ENCODE results near the gene TRIOBP.
"Not testable (repeated sequence)": the region's sequence is repeated elsewhere in the genome, so short reads cannot be mapped to it uniquely, and the experiment has no call there.

TRIOBP gene, protein sequence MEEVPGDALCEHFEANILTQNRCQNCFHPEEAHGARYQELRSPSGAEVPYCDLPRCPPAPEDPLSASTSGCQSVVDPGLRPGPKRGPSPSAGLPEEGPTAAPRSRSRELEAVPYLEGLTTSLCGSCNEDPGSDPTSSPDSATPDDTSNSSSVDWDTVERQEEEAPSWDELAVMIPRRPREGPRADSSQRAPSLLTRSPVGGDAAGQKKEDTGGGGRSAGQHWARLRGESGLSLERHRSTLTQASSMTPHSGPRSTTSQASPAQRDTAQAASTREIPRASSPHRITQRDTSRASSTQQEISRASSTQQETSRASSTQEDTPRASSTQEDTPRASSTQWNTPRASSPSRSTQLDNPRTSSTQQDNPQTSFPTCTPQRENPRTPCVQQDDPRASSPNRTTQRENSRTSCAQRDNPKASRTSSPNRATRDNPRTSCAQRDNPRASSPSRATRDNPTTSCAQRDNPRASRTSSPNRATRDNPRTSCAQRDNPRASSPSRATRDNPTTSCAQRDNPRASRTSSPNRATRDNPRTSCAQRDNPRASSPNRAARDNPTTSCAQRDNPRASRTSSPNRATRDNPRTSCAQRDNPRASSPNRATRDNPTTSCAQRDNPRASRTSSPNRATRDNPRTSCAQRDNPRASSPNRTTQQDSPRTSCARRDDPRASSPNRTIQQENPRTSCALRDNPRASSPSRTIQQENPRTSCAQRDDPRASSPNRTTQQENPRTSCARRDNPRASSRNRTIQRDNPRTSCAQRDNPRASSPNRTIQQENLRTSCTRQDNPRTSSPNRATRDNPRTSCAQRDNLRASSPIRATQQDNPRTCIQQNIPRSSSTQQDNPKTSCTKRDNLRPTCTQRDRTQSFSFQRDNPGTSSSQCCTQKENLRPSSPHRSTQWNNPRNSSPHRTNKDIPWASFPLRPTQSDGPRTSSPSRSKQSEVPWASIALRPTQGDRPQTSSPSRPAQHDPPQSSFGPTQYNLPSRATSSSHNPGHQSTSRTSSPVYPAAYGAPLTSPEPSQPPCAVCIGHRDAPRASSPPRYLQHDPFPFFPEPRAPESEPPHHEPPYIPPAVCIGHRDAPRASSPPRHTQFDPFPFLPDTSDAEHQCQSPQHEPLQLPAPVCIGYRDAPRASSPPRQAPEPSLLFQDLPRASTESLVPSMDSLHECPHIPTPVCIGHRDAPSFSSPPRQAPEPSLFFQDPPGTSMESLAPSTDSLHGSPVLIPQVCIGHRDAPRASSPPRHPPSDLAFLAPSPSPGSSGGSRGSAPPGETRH (N-terminal part only)

DNA sequence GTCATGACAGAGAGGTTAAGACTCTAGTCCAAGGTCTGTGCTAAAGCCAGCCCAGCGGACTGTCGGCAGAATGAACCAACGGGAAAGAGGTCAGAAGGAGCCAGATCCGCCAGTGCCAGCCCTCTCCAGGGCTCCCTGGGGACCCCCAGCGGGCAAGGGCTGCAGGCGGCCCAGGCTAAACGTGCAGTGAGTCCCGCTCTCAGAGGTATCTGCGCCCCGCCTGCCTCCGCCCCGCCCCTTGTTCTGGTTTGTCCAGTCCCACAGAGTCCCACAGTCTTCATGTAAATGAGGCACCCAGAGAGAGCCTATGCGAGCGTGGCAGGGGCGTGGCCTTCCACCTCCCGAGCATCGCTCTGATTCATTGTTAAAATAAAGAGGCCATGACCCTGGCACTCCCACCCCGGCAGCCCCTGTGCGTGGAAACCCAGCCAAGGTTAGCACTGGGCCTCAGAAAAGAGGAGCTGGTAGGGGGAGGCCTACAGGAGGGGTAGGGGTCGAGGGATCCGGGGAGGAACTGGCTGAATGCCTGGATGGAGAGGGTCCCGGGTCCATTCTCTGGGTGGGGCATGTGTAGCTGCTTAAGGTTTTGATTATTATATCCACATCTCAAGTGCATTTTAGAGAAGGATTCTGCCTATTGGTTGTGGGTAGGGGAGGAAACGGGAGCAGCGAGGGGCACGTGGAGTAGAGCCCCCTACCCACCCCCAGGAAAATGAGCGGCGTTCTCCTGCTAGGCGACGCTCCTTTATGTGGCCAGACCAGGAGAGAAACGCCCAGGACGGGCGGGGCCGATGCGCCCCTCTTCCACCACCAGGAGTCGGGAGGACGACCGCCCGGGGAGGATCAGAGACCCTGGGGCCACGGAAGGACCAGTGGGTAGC is at the start of gene TRIOBP:
TSS of gene TRIOBP (plus strand) at position 392 of the 881 bp plus-strand sequence. CDS start 4,318 bp downstream, outside the sequence.
- DNase-seq (ENCODE audit: low read depth) = peak; percentile 97

DNA sequence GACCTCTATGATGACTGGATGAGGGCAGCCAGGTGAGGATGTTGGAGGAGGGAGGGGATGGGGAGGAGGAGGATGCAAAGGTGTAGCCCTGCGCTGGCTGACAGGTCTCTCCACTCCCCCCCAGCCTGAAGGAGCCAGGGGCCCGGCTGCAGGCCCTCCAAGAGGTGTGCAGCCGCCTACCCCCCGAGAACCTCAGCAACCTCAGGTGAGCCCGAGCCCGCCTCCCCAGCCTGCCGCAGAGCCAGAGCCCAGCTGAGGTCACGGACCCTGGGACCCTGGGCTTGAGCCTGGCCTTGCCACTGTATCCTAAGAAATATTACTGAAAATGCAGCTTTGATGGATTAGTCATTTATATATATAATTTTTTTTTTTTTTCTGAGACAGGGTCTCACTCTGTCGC is 49.5 kb upstream of the TRIOBP start:
- DNase-seq (ENCODE audit: low read depth) = no peak

DNA sequence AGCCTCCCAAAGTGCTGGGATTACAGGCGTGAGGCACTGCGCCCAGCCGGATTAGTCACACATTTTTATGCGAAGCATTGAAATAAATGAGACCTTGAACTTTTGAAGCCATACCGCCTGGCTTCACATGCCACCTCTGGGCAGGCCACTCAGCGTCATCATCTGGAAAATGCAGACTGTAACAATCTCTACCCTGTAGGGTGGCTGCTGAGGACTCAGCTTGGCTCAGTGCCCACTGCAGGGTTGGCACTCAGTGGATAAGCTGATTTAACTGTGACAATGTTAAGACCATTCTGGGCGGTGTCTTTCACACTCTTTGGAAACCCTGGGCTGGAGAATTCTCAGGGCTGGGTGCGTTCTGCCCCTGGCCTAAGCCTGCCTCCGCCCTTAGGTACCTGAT is 48.9 kb upstream of the TRIOBP start:
- DNase-seq (ENCODE audit: low read depth) = no peak

DNA sequence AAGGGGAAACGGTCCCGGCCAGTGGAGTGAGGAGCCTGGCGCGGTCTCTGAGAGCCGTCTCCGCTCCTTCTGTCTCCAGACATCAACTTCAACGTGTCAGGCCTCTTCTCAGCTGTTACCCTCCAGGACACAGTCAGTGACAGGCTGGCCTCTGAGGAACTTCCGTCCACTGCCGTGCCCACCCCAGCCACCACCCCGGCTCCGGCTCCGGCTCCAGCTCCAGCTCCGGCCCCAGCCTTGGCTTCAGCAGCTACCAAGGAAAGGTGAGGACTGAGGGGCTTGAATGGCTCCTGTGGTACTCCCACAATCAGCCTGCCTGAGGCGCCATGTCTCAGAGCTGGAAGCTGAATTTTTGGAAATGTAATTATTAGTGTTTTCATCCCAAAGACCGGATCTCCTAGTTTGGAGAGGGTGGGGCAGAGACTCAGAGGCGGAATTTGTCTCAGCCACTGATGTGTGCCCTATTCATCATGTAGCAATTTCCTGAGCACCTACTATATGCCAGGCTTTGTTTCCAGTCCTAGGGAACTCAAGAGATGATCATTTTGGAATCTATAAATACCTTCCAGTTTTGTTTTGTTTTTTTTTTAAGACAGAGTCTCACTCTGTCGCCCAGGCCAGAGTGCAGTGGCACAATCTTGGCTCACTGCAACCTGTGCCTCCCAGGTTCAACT is 46.2 kb upstream of the TRIOBP start:
- DNase-seq (ENCODE audit: low read depth) = no peak

DNA sequence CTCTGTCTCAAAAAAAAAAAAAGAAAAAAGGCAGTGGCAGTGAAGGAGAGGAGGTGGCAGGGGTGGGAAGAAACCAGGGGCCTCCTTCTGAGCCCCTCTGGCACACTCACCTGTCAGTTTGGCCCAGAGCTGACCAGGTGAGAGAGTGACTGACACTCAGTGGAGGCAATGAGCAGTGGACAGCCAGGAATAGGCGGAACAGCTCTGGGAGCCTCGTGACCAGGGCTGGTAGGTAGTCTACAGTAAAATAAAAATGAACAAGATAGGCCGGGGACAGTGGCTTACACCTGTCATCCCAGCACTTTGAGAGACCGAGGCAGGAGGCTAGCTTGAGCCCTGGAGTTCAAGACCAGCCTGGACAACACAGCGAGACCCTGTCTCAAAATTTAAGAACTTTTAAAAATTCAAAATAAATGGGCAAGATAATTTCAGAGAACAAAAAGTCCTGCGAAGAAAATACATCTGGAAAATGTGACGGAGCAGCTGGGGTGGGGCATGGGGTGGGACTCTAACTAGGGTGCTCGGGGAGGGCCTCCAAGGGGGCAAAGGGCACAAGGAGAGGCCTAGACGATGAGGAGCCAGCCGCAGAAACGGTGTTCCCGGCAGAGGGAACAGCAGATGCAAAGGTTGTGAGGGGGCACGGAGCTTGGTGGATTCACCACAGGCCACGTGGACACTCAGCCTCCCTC is 42.1 kb upstream of the TRIOBP start:
- no peak for DNase-seq (ENCODE audit: low read depth)

DNA sequence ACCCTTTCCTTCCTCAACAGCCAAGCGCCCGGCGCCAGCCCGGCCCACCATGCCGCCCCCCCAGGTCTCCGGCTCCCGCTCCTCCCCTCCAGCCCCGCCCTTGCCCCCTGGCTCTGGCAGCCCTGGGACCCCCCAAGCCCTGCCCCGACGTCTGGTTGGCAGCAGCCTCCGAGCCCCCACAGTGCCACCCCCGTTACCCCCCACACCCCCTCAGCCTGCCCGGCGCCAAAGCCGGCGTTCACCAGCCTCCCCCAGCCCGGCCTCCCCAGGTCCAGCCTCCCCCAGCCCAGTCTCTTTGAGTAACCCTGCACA is 41.6 kb upstream of the TRIOBP start:
- DNase-seq (ENCODE audit: low read depth) = no peak

DNA sequence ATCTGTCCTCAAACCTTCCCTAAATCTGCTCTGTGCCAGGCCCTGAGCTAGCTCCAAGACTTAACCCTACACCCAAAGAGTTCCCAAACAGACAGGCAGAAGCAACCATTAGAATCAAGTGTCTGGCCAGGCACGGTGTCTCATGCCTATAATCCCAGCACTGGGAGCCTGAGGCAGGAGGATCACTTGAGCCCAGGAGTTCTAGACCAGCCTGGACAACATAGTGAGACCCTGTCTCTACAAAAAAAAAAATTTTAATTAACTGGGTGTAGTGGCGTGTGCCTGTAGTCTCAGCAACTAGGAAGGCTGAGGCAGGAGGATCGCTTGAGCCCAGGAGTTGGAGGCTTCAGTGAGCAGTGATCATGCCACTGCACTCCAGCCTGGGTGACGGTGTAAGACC is 40.3 kb upstream of the TRIOBP start:
- not testable (repeated sequence) for DNase-seq (ENCODE audit: low read depth)

DNA sequence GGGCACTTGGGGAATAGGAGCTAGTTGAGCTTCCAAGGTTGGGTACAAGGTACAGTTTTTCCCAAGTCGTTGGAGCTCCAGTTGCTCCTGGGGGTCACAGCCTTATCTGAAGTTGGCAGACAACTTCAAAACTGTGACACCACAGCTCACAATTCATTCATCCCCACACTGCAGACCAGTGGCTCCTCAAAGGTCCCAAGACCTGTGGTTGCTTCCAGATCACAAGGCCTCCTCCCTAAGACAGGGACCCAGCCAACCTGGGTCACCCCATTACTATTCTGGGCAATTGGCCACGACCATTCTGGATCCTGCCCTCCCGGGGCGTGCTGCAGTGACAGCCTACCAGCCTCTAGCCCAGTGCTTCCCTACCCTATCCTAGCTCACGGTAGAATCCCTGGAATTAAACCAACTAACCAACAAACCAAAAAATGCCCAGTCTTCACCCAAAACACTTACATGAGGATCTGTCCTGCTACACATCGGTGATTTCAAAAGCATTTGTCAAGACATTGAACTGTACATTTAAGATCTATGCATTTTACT is 39.2 kb upstream of the TRIOBP start:
- peak; percentile 48 for DNase-seq (ENCODE audit: low read depth)

DNA sequence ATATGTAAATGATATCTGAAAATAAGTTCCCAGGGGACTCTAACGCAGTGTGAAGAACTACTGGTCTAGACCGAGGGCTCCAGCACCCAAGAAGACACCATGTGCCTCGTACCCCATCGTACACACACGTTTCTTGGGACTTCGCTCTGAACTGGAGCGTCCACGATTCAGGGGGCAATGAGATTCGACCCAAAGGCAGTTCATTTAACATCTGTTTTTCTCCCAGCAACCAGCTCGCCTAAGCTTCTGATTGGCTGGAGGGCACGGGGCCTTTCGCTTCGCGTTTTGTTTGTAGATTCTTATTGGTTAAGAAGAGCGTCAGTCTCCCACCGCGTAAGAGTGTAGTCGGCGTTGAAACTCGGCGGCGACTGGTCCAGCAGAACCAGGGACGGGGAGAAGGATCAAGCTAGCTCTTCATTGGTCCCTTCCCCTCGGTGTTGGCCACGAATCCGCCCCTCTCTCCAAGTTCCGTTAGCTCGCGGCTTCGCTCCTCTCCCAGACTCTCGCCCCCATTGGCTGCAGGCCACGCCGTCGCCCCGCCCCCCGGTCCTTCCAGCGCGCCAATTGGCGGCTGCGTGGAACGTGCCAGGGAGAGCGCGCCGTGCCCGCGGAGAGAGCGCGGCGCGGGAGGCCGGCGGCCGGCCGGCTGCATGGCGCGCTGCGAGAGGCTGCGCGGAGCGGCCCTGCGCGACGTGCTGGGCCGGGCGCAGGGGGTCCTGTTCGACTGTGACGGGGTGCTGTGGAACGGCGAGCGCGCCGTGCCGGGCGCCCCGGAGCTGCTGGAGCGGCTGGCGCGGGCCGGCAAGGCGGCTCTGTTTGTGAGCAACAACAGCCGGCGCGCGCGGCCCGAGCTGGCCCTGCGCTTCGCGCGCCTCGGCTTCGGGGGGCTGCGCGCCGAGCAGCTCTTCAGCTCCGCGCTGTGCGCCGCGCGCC is 38.4 kb upstream of the TRIOBP start, which contains the start of gene PDXP:
TSS of gene PDXP (plus strand) at position 591 of the 933 bp plus-strand sequence. CDS start at position 651, 60 bp downstream.
- DNase-seq (ENCODE audit: low read depth) = peak; percentile 100

DNA sequence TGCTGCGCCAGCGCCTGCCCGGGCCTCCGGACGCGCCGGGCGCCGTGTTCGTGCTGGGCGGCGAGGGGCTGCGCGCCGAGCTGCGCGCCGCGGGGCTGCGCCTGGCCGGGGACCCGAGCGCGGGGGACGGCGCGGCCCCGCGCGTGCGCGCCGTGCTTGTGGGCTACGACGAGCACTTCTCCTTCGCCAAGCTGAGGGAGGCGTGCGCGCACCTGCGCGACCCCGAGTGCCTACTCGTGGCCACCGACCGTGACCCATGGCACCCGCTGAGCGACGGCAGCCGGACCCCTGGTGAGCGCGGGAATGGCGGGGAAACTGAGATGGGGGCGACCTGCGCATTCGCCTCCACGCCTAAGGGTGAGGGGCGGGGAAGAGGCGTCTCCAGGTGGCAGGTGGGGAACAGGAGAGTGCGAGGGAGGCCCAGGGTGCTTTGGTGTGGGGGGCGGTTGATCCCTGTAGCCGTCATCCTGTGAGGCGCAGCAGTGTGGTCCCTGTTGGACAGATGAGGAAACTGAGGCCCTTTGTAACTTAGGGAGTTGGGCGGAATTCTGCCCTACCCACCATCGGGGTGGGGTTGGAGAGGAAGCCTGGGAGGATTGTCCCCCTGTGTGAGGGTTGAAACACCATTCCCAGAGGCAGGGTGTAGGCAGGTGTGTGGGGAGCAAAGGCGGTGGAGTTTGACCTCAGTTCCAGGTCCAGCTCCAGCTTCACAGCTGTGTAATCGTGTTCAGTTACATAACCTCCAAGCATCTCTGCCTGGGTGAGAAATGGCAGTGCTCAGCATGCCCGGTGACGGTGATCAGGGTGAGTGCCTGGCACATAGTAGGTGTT is 37.6 kb upstream of the TRIOBP start:
- no peak for DNase-seq (ENCODE audit: low read depth)

DNA sequence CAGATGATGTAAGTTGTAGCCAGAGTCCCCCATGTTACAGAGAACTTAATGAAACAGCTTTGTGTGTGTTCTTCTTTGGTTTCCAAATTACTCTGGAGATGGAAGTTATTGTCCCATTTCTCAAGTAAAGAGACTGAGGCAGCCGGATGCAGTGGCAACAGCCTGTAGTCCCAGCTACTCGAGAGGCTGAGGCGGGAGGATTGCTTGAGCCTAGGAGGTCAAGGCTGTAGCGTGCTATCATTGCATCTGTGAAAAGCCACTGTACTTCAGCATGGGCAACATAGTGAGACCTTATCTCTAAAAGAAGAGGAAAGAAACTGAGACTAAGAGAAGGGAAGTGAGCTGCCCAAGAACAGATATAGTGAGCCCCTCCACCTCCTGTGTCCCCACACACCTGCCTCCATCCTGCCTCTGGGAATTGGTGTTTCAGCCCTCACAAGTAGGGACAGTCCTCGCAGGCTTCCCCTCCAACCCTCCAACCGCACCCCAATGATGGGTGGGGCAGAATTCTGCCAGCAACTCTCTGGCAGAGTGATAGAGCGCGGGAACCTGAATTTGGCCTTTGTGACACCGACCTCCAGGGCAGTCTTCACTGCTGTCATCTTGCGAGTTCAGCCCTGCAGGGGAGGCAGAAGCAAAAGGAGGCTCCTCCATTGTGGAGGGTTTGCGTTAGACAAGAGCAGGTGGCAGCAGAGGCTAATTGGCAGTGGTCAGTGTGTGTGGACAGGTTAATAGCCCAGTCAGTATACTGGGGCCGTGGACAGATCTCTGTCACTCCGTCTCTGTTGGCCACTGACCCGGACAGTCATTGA is 36.7 kb upstream of the TRIOBP start:
- no peak for DNase-seq (ENCODE audit: low read depth)

DNA sequence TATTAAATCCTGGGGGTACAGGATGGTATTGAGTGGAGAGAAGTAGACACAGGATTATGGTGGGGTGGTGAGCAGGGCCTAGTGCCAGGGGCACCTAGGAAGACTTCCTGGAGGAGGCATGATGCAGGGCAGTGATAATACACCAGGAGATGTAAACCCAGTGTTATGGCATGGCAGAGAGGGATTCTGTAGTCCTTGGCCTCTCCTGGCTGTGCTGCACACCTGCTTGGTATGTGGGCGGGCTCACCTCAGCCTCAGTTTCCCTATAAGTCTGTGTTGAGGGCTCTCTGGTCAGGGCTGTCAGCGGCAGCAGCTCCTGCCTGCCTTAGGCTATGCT is 36.2 kb upstream of the TRIOBP start:
- no peak for DNase-seq (ENCODE audit: low read depth)

DNA sequence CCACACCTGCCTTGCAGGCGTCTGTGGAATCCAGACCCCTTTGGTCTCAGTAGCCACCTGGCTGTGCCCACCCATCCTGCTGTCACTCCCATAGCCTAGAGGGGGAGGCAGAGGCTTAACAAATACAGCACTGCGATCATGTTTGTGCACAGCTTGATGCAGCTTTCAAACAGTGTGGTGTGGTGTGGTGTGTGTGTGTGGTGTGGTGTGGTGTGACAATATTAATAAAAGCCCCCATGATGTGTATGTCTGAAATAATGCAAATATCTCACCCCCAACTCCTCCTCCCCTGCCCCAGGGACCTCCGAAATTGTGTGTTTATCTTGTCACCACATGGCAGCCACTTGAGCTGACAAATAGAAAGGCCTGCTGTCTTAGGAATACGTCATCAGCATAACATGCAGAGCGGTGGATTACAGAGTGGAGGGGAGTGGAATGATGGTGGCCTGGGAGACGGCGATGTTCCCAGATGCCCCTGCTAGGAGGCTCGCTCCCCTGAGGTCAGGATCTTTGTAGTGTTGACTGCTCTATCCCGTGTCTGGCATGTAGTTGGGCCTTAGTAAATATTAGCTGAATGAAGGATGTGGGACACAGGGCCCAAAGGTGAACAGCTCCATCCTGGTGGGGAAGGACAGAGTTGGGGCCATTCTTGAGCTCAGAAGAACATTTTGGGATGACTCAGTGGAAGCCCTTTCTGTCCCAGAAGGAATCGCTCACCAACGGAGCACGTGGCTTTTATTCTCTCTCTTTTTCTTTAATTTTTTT is 35.5 kb upstream of the TRIOBP start:
- DNase-seq (ENCODE audit: low read depth) = peak; percentile 82

DNA sequence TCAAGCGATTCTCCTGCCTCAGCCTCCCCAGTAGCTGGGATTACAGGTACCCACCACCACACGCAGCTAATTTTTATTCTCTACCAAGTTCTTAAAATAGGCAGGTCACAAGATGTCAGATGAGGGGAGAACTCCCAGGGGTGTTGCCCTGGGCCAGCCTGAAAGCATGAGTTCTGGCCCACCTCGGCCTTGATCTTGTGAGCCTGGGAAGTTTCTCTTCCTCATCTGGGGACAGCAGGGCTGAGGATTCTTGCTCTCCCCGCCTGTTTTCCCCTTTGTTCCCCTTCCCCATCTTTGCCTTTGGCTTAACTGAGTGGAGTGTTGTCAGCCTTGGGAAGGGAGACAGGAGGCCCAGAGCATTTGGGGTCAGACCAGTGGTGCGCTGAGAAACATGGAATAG is 34.8 kb upstream of the TRIOBP start:
- DNase-seq (ENCODE audit: low read depth) = no peak

DNA sequence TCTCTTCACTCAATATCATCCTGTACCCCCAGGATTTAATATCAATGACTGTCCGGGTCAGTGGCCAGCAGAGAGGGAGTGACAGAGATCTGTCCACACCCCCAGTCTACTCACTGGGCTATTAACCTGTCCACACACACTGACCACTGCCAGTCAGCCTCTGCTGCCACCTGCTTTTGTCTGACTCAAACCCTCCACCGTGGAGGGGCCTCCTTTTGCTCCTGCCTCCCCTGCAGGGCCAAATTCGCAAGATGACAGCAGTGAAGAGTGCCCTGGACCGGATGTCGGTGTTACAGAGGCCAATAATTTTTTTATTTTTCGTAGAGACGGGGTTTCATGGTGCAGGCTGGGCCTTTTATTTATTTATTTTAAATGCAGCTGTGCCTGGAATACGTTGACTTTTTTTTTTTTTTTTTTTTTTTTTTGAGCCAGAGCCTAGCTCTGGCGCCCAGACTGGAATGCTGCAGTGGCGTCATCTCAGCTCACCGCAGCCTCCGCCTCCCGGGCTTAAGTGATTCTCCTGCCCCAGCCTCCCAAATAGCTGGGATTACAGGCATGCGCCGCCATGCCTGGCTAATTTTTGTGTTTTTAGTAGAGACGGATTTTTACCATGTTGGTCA is 33.2 kb upstream of the TRIOBP start:
- peak; percentile 58 for DNase-seq (ENCODE audit: low read depth)

Measured in ELR (cell line).